ENCODE results near the gene FHIT. TPM values are rescaled to one million over a fixed set of nuclear protein-coding genes. Genes with fewer than 3 reads are reported as not detected.
"Not testable (repeated sequence)": the region's sequence is repeated elsewhere in the genome, so short reads cannot be mapped to it uniquely, and the experiment has no call there.

FHIT gene
- total and polyA plus RNA-seq, 2 of the 4 experiments (the other 2 are of a cell fraction), result 0.07 TPM; not detected in 1

DNA sequence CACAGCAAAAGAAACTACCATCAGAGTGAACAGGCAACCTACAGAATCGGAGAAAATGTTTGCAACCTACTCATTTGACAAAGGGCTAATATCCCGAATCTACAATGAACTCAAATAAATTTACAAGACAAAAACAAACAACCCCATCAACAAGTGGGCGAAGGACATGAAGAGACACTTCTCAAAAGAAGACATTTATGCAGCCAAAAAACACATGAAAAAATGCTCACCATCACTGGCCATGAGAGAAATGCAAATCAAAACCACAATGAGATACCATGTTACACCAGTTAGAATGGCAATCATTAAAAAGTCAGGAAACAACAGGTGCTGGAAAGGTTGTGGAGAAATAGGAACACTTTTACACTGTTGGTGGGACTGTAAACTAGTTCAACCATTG is 35.1 kb downstream of the FHIT start:
- CTCF ChIA-PET; H3K4me3 ChIP-seq (ENCODE audit: insufficient read depth, low read depth, low read length); H2BK5ac ChIP-seq (ENCODE audit: low read depth, low read length, poor library complexity, severe bottlenecking); POLR2A ChIA-PET (ENCODE audit: unreplicated experiment); BruUV-seq (replicated peaks); ATAC-seq (ENCODE audit: low read depth); H3K56ac ChIP-seq (ENCODE audit: extremely low read depth, insufficient read depth, low read length); H2AK9ac ChIP-seq (replicated peaks; ENCODE audit: low read depth, low read length, poor library complexity); H3K36me3 ChIP-seq (ENCODE audit: control insufficient read depth, insufficient read depth, low read length); H2BK120ac ChIP-seq (ENCODE audit: low read depth, low read length); H4K91ac ChIP-seq (ENCODE audit: insufficient read depth, low read depth, low read length); H3K27ac ChIP-seq (ENCODE audit: insufficient read depth, low read length); H3K4ac ChIP-seq (ENCODE audit: low read depth, low read length); H3K9ac ChIP-seq (ENCODE audit: low read depth, low read length); H2BK15ac ChIP-seq (ENCODE audit: low read depth, low read length); dilution Hi-C loops (cut with HindIII; ENCODE audit: low sequenced_read_pairs, unreplicated experiment); intact Hi-C loops (cut with micrococcal nuclease); H3K27me3 ChIP-seq (ENCODE audit: control insufficient read depth, insufficient read depth, low read length); H3K14ac ChIP-seq (replicated peaks; ENCODE audit: low read depth, low read length); H2BK20ac ChIP-seq (ENCODE audit: low read depth, low read length); H3K23ac ChIP-seq (ENCODE audit: low read depth, low read length); H3K4me1 ChIP-seq (ENCODE audit: control insufficient read depth, insufficient read depth, low read length); H4K8ac ChIP-seq (ENCODE audit: low read depth in 2 of 2, low read length in 2 of 2); H3K79me1 ChIP-seq (ENCODE audit: low read depth in 1 of 2, low read length in 2 of 2); H2AK5ac ChIP-seq (ENCODE audit: low read depth, low read length); H3K4me2 ChIP-seq (ENCODE audit: low read depth, low read length); H4K20me1 ChIP-seq (ENCODE audit: insufficient read depth, low read length); H2AFZ ChIP-seq (replicated peaks; ENCODE audit: low read length, poor library complexity); DNase-seq; H3K18ac ChIP-seq (ENCODE audit: low read depth, low read length); H4K5ac ChIP-seq (ENCODE audit: low read depth, low read length); H3K9me3 ChIP-seq (ENCODE audit: control insufficient read depth, insufficient read depth, low read length); in situ Hi-C loops (cut with MboI; ENCODE audit: low sequenced_read_pairs); H3K9me1 ChIP-seq (ENCODE audit: insufficient read depth, low read length): not testable (repeated sequence)
- no CpG with 5 or more reads among the region's 3 CpGs for WGBS, 2 experiments (ENCODE audit: extremely low coverage in 2 of 2, insufficient read length in 1 of 2)
